Measurements from ENCODE around the gene LUZP2.

DNA sequence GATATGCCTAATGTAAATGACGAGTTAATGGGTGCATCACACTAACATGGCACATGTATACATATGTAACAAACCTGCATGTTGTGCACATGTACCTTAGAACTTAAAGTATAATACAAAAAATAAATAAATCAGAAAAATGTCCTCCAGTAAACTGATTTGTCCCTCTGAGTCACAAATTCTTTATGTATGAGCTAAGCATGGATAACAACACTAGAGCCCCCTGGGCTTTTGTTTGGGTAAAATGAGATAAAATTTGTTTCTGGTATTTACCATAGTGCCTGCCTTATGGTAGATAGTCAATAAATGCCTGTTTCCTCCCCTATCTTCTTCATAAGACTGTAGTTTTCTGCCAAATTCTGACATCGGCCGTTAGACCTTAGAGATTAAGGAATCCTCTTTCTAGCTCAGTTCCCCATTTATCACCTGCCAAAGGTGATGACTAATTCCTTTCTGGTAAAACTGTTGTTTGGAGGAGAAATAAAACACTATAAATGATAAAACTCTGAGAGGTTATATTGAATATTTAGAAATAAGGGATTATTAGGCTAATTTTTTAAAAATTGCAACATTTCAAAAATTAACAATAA, 43.6 kb upstream of the LUZP2 start:
- TF ChIP-seq CTCF (IDR thresholded peaks at IDR 0.05): no peak
- no peak for TF ChIP-seq POLR2AphosphoS5 (IDR thresholded peaks at IDR 0.05)
